Prostate gland (tissue), 2 donors: ENCODE results near the gene EPS8L3. TPM values are rescaled to one million over a fixed set of nuclear protein-coding genes. Genes with fewer than 3 reads are reported as not detected.

Source experiments
- DNase-seq: peaks from one replicate; pipeline ENCODE4 v3.0.0-alpha.2; 2019; ENCODE audit warnings: low spot score
- H3K27ac ChIP-seq, 2 donors: fragments of 200-600 bp; sonication (generic); 2 replicates each; pipeline ENCODE4 v1.5.1; 2017 to 2019
- H3K27me3 ChIP-seq: fragments of 200-600 bp; sonication (generic); replicated peaks from 2 replicates; pipeline ENCODE4 v1.5.1; 2019; ENCODE audit not compliant: insufficient read depth
- H3K36me3 ChIP-seq, 2 donors: fragments of 200-600 bp; sonication (generic); 1 replicate in 1 of 2; 2 replicates in 1 of 2; pipeline versions ENCODE4 v1.5.1 to v1.8.1; 2017 to 2019
- H3K4me1 ChIP-seq: fragments of 200-600 bp; sonication (generic); replicated peaks from 2 replicates; pipeline ENCODE4 v1.5.1; 2019
- H3K4me3 ChIP-seq, 2 donors: fragments of 200-600 bp; sonication (generic); 2 replicates each; pipeline ENCODE4 v1.5.1; 2017 to 2019
- H3K9me3 ChIP-seq: fragments of 200-600 bp; sonication (generic); 2 replicates; pipeline ENCODE4 v1.5.1; 2017
- CTCF ChIP-seq, 4 experiments: fragments of 200-600 bp in 2 of 4; fragments of 450-650 bp in 2 of 4; sonication (generic) in 2 of 4; IDR thresholded peaks; 1 replicate in 3 of 4; 2 replicates in 1 of 4; pipeline ENCODE4 v1.5.1; 2016 to 2019; ENCODE audit warnings: antibody characterized with exemption in 4 of 4, mild to moderate bottlenecking in 2 of 4, moderate library complexity in 2 of 4
- POLR2A ChIP-seq: fragments of 450-650 bp; IDR thresholded peaks from one replicate; pipeline ENCODE4 v1.6.1; 2016; ENCODE audit warnings: antibody characterized with exemption, mild to moderate bottlenecking
- POLR2AphosphoS5 ChIP-seq: sonication (generic); formaldehyde crosslinking; IDR thresholded peaks from one replicate; pipeline ENCODE4 v1.6.1; 2017; ENCODE audit warnings: antibody characterized with exemption
- WGBS: methylation state at CpG from one replicate; pipeline ENCODE4 v1.1.5; 2018; 5-methylcytosine and 5-hydroxymethylcytosine counted together
- intact Hi-C: fragments of 100-400 bp; cut with DNase I; formaldehyde crosslinking; loops from one replicate; pipeline ENCODE4 v1.14.2; 2022
- total RNA-seq, 2 donors: library from RNA; depleted of rRNA; stranded (reverse); fragments of >200 nt; gene quantifications; one replicate each; pipeline ENCODE4 v1.1.0, GENCODE V29; 2016

EPS8L3 gene
- total RNA-seq, 2 donors from 2014 or later = 0.34 TPM; not detected in 1

GRCh38 chr1:109786531-109787021 lies 22.9 kb upstream of the EPS8L3 start:
- Histone ChIP-seq H3K36me3 (no peaks in the 10 kb centered on the region), H3K9me3 (no peaks in the 10 kb centered on the region), H3K4me1 (peaks cover 10% of the 10 kb centered on the region), H3K27me3 (no peaks in the 10 kb centered on the region), H3K27ac (no peak overlapping the region), H3K4me3 (no peak overlapping the region)
- 79% methylated on average over 6 of the region's 6 CpGs for WGBS
- no peak for DNase-seq
- TF ChIP-seq POLR2A (no peak), CTCF (IDR thresholded peaks at IDR 0.05) (no peak), POLR2AphosphoS5 (no peak)
- intact Hi-C loops = no loop called here

GRCh38 chr1:109786112-109786480 lies 22.4 kb upstream of the EPS8L3 start:
- peaks cover 10% of the 10 kb centered on the region for H3K4me1 ChIP-seq
- intact Hi-C loops = no loop called here
- WGBS = 80% methylated on average over 5 of the region's 5 CpGs
- no peaks in the 10 kb centered on the region for H3K27me3 ChIP-seq
- no peaks in the 10 kb centered on the region for H3K9me3 ChIP-seq
- H3K27ac ChIP-seq = no peak overlapping the region
- H3K4me3 ChIP-seq = no peak overlapping the region
- DNase-seq = no peak
- no peak for TF ChIP-seq POLR2A
- TF ChIP-seq CTCF (IDR thresholded peaks at IDR 0.05) = no peak
- no peak for TF ChIP-seq POLR2AphosphoS5
- H3K36me3 ChIP-seq = no peaks in the 10 kb centered on the region

GRCh38 chr1:109785446-109786111 lies 21.9 kb upstream of the EPS8L3 start:
- H3K36me3 ChIP-seq = no peaks in the 10 kb centered on the region
- 95% methylated on average over 4 of the region's 4 CpGs for WGBS
- H3K9me3 ChIP-seq = no peaks in the 10 kb centered on the region
- no peak overlapping the region for H3K4me3 ChIP-seq
- H3K27ac ChIP-seq = no peak overlapping the region
- TF ChIP-seq POLR2AphosphoS5 (no peak), CTCF (IDR thresholded peaks at IDR 0.05) (no peak), POLR2A (no peak)
- no peaks in the 10 kb centered on the region for H3K27me3 ChIP-seq
- no peak for DNase-seq
- H3K4me1 ChIP-seq = peaks cover 10% of the 10 kb centered on the region
- intact Hi-C loops = no loop called here

- intact Hi-C loops = no loop called here
- Histone ChIP-seq H3K9me3 (no peaks in the 10 kb centered on the region), H3K4me3 (no peak overlapping the region), H3K36me3 (no peaks in the 10 kb centered on the region), H3K27me3 (no peaks in the 10 kb centered on the region), H3K27ac (no peak overlapping the region), H3K4me1 (peaks cover 10% of the 10 kb centered on the region)
- DNase-seq = no peak
- WGBS = 89% methylated on average over 5 of the region's 5 CpGs
- TF ChIP-seq CTCF (IDR thresholded peaks at IDR 0.05) (no peak), POLR2AphosphoS5 (no peak), POLR2A (no peak)
Measured at GRCh38 chr1:109784551-109785252, 21.0 kb upstream of the EPS8L3 start.
